Adipocyte (in vitro differentiated cells): ENCODE data around the gene LRRC8D.

Experiments used
- DNase-seq: peaks from one replicate; pipeline ENCODE4 v3.0.0-alpha.2; 2015; ENCODE audit warnings: low read depth
- H3K27me3 ChIP-seq: replicated peaks from 2 replicates; pipeline ENCODE4 v1.7.0; 2013; ENCODE audit warnings: mild to moderate bottlenecking, low read length, moderate library complexity; ENCODE audit not compliant: control insufficient read depth, insufficient read depth
- H3K36me3 ChIP-seq: 2 replicates; pipeline ENCODE4 v1.7.0; 2013; ENCODE audit warnings: low read length, mild to moderate bottlenecking, moderate library complexity; ENCODE audit not compliant: control insufficient read depth, insufficient read depth, severe bottlenecking
- H3K4me1 ChIP-seq: 2 replicates; pipeline ENCODE4 v1.7.0; 2013; ENCODE audit warnings: mild to moderate bottlenecking, low read length, moderate library complexity; ENCODE audit not compliant: control insufficient read depth, insufficient read depth
- H3K4me3 ChIP-seq: 2 replicates; pipeline ENCODE4 v1.7.0; 2013; ENCODE audit warnings: mild to moderate bottlenecking, low read length, moderate library complexity
- H3K9ac ChIP-seq: 2 replicates; pipeline ENCODE4 v1.7.0; 2013; ENCODE audit warnings: mild to moderate bottlenecking, low read length, moderate library complexity
- H3K9me3 ChIP-seq: 2 replicates; pipeline ENCODE4 v1.7.0; 2013; ENCODE audit warnings: mild to moderate bottlenecking, low read length, moderate library complexity; ENCODE audit not compliant: control insufficient read depth

The LRRC8D gene

DNA sequence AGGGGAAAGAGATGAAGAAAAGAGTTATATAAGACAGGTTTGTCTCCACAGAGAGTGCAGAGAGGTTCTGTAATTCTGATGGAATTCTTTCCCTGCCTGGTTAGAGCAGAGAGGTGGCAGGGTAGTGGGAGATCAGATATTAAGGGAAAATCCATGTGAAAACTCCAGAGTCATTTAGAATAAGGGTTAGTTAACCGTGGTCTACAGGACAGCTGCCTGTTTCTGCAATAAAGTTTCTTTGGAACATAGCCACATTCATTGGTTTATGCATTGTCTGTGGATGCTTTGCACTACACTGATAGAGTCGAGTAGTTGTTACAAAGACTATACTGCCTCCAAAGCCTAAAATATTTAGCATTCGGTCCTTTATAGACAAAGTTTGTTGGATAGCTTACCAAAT is 55.6 kb downstream of the LRRC8D start:
- no peaks in the 10 kb centered on the region for H3K4me1 ChIP-seq
- H3K9ac ChIP-seq: no peak overlapping the region
- H3K27me3 ChIP-seq: no peaks in the 10 kb centered on the region
- no peaks in the 10 kb centered on the region for H3K36me3 ChIP-seq
- peaks cover 3% of the 10 kb centered on the region for H3K9me3 ChIP-seq
- H3K4me3 ChIP-seq: no peak overlapping the region
- DNase-seq: no peak

DNA sequence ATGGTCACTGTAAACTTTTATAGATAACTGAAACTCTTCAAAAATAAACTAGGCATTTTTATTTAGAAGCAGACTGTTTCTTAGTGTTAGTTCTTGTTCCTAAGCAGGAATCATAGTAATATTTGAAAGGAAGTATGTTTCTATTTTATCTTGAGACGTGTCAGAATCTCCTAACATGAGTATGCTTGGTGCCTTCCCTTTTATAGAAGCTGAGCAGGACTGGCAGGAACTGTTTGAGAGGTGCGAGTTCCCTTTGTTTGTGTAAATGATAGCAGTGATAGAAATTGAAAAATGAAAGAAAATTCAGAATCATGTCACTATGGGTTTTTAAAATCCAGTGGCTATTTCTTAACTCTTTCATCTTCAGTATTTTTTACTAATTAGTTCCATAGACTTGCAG is 56.9 kb downstream of the LRRC8D start:
- Histone ChIP-seq H3K4me3 (no peak overlapping the region), H3K36me3 (no peaks in the 10 kb centered on the region), H3K4me1 (no peaks in the 10 kb centered on the region), H3K9ac (no peak overlapping the region), H3K27me3 (no peaks in the 10 kb centered on the region), H3K9me3 (peaks cover 8% of the 10 kb centered on the region)
- no peak for DNase-seq

GRCh38 chr1:89878256-89878655 is 57.4 kb downstream of the LRRC8D start:
- Histone ChIP-seq H3K4me1 (no peaks in the 10 kb centered on the region), H3K27me3 (no peaks in the 10 kb centered on the region), H3K9me3 (peaks cover 8% of the 10 kb centered on the region), H3K9ac (no peak overlapping the region), H3K36me3 (no peaks in the 10 kb centered on the region), H3K4me3 (no peak overlapping the region)
- DNase-seq: no peak

DNA sequence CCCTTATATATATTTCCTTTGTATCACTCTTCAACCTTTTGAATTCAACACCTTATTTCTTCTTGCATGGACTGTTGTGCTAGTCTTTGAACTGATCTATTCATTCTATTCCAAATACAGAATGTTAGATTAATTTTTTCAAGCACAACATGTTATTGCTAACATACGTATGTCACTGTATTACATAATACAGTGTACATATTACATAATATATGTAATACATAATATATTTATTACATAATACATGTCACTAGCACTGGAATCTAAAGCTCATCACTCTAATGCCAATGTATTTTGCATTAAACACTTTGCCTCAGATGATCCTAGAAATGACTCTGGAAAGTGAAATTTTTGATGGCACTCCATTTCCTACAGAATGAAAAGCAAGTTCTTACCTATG is 59.8 kb downstream of the LRRC8D start:
- Histone ChIP-seq H3K9me3 (peaks cover 8% of the 10 kb centered on the region), H3K4me3 (no peak overlapping the region), H3K36me3 (no peaks in the 10 kb centered on the region), H3K4me1 (peaks cover 11% of the 10 kb centered on the region), H3K9ac (no peak overlapping the region), H3K27me3 (no peaks in the 10 kb centered on the region)
- no peak for DNase-seq

DNA sequence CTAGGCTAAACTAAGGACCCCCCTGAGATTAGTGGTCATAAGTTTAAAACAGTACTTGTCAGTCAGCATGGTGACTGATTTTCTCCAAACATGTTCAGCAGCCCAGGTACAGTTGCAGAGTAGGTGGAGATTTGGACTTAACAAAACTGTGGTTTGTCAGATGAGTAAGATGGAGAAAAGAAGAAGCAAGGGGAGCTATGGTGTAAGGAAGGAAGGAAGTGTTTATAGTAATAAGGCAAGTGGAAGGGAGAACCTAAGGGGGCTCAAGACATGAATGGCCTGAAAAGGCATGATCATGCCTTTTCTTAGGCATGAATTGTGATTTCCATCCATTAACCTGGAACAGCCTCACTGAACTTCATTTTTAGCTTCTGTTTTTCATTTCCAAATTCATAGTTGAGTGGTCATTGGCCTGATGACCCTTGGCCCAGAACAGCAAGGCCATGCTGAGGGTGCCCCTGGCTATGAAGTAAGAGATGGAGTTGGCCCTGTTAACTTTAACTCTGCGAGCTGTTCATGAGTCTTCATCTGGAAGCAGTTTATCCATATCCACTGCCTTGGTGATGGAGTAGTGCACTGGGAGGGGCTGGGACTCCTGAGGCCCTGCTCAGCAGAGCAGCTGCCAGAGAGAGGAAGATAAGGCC is 60.7 kb downstream of the LRRC8D start:
- no peak overlapping the region for H3K4me3 ChIP-seq

DNA sequence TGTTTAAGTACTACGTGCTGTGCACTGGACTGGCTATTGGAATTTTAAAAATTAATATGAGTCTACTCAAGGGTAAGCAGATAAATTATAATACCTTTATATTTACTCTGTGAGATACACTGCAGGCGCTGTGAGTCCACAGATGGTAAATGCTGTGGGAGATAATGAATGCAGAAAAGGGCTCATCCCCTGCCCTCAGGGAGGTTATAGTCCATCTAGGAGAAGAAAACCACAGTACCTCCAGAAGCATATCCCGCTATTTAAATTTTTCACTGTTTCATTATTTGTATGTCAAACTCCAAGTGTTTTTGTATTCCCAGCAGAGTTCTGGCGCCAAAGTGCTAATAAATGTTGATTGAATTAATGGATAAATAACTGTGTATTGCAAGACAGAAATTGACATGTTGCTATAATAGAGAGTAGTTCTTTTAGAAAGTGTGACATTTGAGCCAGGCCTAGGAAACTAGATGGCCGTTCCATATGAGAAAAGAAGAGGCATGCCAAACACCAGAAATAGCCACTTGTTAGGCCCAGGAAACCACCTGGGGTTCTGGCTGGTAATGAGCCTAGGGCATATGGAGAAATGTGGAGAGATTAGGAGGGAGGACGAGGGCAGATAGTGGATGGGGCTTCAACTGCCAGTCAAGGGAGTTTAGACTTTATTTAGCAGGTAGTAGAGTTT is 61.7 kb downstream of the LRRC8D start:
- no peaks in the 10 kb centered on the region for H3K36me3 ChIP-seq
- no peak for DNase-seq
- H3K4me3 ChIP-seq: no peak overlapping the region
- no peak overlapping the region for H3K9ac ChIP-seq
- H3K4me1 ChIP-seq: peaks cover 13% of the 10 kb centered on the region
- no peaks in the 10 kb centered on the region for H3K27me3 ChIP-seq
- H3K9me3 ChIP-seq: peaks cover 8% of the 10 kb centered on the region

More for the DNA sequence above, 60.7 kb downstream of the LRRC8D start:
- no peak for DNase-seq
- H3K36me3 ChIP-seq: no peaks in the 10 kb centered on the region
- peaks cover 12% of the 10 kb centered on the region for H3K4me1 ChIP-seq
- no peaks in the 10 kb centered on the region for H3K27me3 ChIP-seq
- H3K9me3 ChIP-seq: peaks cover 8% of the 10 kb centered on the region
- H3K9ac ChIP-seq: no peak overlapping the region

DNA sequence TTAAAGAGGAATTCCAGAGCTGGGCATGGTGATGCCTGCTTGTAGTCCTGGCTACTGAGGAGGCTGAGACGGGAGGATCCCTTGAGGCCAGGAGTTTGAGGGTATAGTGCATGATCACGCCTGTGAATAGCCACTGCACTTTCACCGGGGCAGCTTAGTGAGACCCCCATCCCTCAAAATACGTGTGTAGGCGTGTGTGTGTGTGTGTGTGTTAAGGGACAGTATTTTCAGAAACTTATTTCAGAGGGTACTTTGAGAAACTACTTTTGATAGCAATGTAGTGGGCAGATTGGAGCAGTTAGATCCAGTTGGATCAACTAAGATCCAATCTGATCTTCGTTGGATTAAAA is 62.2 kb downstream of the LRRC8D start:
- Histone ChIP-seq H3K9me3 (peaks cover 8% of the 10 kb centered on the region), H3K9ac (no peak overlapping the region), H3K4me1 (peaks cover 17% of the 10 kb centered on the region), H3K36me3 (no peaks in the 10 kb centered on the region), H3K4me3 (no peak overlapping the region), H3K27me3 (no peaks in the 10 kb centered on the region)
- no peak for DNase-seq

DNA sequence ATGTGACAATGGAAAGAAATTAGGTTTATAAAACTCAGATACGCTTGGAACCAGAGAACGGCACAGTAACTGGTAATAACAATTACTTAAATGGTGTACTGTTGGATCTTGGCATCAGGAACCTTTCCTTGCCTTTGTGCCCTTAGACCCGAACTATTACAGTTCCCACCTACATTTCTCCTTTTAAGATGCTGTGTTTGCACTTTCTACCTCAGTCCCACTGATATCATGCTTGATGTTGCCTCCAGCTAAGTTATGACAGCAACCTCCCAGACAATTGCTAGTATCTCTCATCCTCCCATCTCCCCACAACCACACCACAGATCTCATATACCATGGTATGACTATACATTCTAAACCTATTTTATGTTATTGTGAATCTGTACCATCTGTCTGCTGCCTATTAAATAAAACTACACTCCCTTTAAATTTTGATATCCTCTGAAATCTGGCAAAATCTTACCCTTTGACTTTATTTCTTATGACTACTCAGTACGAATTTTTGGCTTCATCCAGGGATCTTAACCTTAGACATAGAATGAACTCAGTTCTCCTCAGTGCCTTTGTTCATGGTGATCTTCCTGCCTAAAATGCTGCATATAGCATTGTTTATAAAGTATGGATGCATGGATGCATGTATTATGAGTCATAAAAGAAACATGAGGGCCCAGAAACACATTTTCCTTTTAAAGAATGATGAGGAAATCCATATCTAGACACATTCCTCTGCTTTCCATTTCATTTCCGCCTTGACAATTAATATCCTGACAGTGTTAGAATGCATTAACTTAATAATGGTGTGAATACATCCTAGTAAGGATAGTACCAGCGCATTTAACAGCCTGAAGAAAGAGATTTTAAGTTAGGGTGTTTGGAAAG is 64.1 kb downstream of the LRRC8D start:
- H3K4me3 ChIP-seq: no peak overlapping the region
- H3K27me3 ChIP-seq: no peaks in the 10 kb centered on the region
- H3K9ac ChIP-seq: no peak overlapping the region
- DNase-seq: peak; percentile 75
- H3K9me3 ChIP-seq: peaks cover 8% of the 10 kb centered on the region
- peaks cover 17% of the 10 kb centered on the region for H3K4me1 ChIP-seq
- H3K36me3 ChIP-seq: no peaks in the 10 kb centered on the region

- peak; percentile 34 for DNase-seq
- Histone ChIP-seq H3K9ac (no peak overlapping the region), H3K4me1 (peaks cover 23% of the 10 kb centered on the region), H3K9me3 (no peaks in the 10 kb centered on the region), H3K4me3 (no peak overlapping the region), H3K36me3 (no peaks in the 10 kb centered on the region), H3K27me3 (no peaks in the 10 kb centered on the region)
Observed at GRCh38 chr1:89887270-89887669, 66.4 kb downstream of the LRRC8D start.

- Histone ChIP-seq H3K9ac (no peak overlapping the region), H3K4me1 (peaks cover 23% of the 10 kb centered on the region), H3K27me3 (no peaks in the 10 kb centered on the region), H3K9me3 (no peaks in the 10 kb centered on the region), H3K36me3 (no peaks in the 10 kb centered on the region), H3K4me3 (no peak overlapping the region)
- DNase-seq: no peak
Observed at GRCh38 chr1:89887713-89888112, 66.9 kb downstream of the LRRC8D start.

- Histone ChIP-seq H3K4me3 (no peak overlapping the region), H3K9ac (no peak overlapping the region), H3K27me3 (no peaks in the 10 kb centered on the region), H3K36me3 (no peaks in the 10 kb centered on the region), H3K9me3 (no peaks in the 10 kb centered on the region), H3K4me1 (peaks cover 27% of the 10 kb centered on the region)
- no peak for DNase-seq
Observed at GRCh38 chr1:89888480-89889322, 67.9 kb downstream of the LRRC8D start.
